ENCODE measurements around the gene PLXNA2. TPM values are rescaled to one million over a fixed set of nuclear protein-coding genes. Genes with fewer than 3 reads are reported as not detected.
A peak's percentile ranks its signal among the peaks of the same experiment; 100 is the strongest.

The PLXNA2 gene
- total and polyA plus RNA-seq, 2 of the 4 experiments (the other 2 are of a cell fraction) = 0.72 to 1.1 TPM

DNA sequence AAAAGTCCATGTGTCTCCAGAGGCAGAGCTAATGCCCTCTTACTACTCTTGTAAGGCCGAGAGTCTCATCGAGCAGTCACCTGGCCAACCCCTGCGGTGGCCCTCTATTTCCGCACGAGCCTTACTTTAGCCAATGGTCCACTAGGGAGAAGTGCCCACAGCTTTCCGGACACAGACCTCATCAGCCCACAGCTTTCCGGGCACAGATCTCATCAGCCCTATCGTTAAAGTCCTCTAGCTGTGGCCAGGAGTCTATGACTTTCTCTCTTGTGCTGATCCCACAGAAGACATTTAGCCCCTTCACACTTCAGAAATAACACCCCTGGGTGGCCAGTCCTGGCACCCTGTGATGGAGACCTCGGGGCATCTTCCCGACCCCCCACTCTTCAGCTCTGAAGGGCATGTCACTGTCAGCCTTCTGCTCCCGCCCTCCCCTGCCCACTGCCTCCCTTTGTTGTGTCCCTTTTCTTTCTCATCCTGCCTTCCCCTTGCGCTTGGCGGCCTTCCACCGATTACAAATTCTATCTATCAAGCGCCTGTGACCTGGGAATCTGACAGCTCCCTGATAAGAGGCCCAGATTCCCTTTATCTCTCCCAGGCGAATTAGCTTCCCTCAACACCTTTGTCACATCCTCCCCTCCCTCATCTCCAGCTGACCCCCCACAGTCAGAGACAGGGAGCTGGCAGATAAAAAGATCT is 161.0 kb downstream of the PLXNA2 start:
- Histone ChIP-seq H2BK15ac (ENCODE audit: low read depth, low read length) (no peak overlapping the region), H3K27me3 (ENCODE audit: control insufficient read depth, insufficient read depth, low read length) (no peaks in the 10 kb centered on the region), H2AK5ac (ENCODE audit: low read depth, low read length) (no peak overlapping the region), H3K4ac (ENCODE audit: low read depth, low read length) (no peak overlapping the region), H3K56ac (ENCODE audit: extremely low read depth, insufficient read depth, low read length) (no peak overlapping the region), H4K5ac (ENCODE audit: low read depth, low read length) (no peak overlapping the region), H4K8ac (ENCODE audit: low read depth in 2 of 2, low read length in 2 of 2) (0 out of 4 replicates have a peak overlapping the region, but pooled peaks of 1 of the 2 experiments have one; percentile 7), H3K27ac (ENCODE audit: insufficient read depth, low read length) (no peak overlapping the region), H3K9ac (ENCODE audit: low read depth, low read length) (no peak overlapping the region), H3K4me3 (ENCODE audit: insufficient read depth, low read depth, low read length) (no peak overlapping the region), H3K79me1 (ENCODE audit: low read depth in 1 of 2, low read length in 2 of 2) (no peaks in the 10 kb centered on the region), H2BK120ac (ENCODE audit: low read depth, low read length) (no peak overlapping the region), H2BK5ac (ENCODE audit: low read depth, low read length, poor library complexity, severe bottlenecking) (no peak overlapping the region), H3K4me2 (ENCODE audit: low read depth, low read length) (no peak overlapping the region), H4K91ac (ENCODE audit: insufficient read depth, low read depth, low read length) (no peak overlapping the region), H3K36me3 (ENCODE audit: control insufficient read depth, insufficient read depth, low read length) (no peaks in the 10 kb centered on the region), H3K14ac (replicated peaks; ENCODE audit: low read depth, low read length) (no peak overlapping the region), H2AFZ (replicated peaks; ENCODE audit: low read length, poor library complexity) (no peak overlapping the region), H3K23ac (ENCODE audit: low read depth, low read length) (no peak overlapping the region), H3K9me3 (ENCODE audit: control insufficient read depth, insufficient read depth, low read length) (no peaks in the 10 kb centered on the region), H3K9me1 (ENCODE audit: insufficient read depth, low read length) (no peaks in the 10 kb centered on the region), H4K20me1 (ENCODE audit: insufficient read depth, low read length) (no peaks in the 10 kb centered on the region), H3K4me1 (ENCODE audit: control insufficient read depth, insufficient read depth, low read length) (peaks cover 5% of the 10 kb centered on the region), H2BK20ac (ENCODE audit: low read depth, low read length) (no peak overlapping the region), H3K18ac (ENCODE audit: low read depth, low read length) (no peak overlapping the region), H2AK9ac (replicated peaks; ENCODE audit: low read depth, low read length, poor library complexity) (no peak overlapping the region)
- intact Hi-C loops (cut with micrococcal nuclease) (no loop called here), in situ Hi-C loops (cut with MboI; ENCODE audit: low sequenced_read_pairs) (no loop called here), dilution Hi-C loops (cut with HindIII; ENCODE audit: low sequenced_read_pairs, unreplicated experiment) (no loop called here)
- ATAC-seq (ENCODE audit: low read depth) (no peak), DNase-seq (no peak)
- ChIA-PET CTCF (no interaction called here), POLR2A (ENCODE audit: unreplicated experiment) (no interaction called here)
- WGBS, 2 experiments (ENCODE audit: extremely low coverage in 2 of 2, insufficient read length in 1 of 2) = 83% methylated on average over 6 of the region's 16 CpGs; no CpG with 5 or more reads in 1 of the 2 experiments
- BruUV-seq (replicated peaks) = no TSS peak
- TF ChIP-seq RAD21 (IDR thresholded peaks at IDR 0.05; ENCODE audit: low read length) = no peak
- TF ChIP-seq MXI1 (IDR thresholded peaks at IDR 0.05; ENCODE audit: borderline replicate concordance, low read depth, low read length) = no peak
- no peak for TF ChIP-seq MAZ (IDR thresholded peaks at IDR 0.05; ENCODE audit: borderline replicate concordance, low read depth, low read length)
- TF ChIP-seq RCOR1 (IDR thresholded peaks at IDR 0.05; ENCODE audit: insufficient replicate concordance, low read length) = no peak
- no peak for TF ChIP-seq NFE2L2 (IDR thresholded peaks at IDR 0.05; ENCODE audit: low read depth, low read length)
- TF ChIP-seq POLR2A (IDR thresholded peaks at IDR 0.05; ENCODE audit: low read depth, low read length) = no peak
- TF ChIP-seq, protein P1, sequence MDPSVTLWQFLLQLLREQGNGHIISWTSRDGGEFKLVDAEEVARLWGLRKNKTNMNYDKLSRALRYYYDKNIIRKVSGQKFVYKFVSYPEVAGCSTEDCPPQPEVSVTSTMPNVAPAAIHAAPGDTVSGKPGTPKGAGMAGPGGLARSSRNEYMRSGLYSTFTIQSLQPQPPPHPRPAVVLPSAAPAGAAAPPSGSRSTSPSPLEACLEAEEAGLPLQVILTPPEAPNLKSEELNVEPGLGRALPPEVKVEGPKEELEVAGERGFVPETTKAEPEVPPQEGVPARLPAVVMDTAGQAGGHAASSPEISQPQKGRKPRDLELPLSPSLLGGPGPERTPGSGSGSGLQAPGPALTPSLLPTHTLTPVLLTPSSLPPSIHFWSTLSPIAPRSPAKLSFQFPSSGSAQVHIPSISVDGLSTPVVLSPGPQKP (IDR thresholded peaks at IDR 0.05; ENCODE audit: borderline replicate concordance, low read depth, low read length) = no peak
- no peak for TF ChIP-seq SMC3 (IDR thresholded peaks at IDR 0.05; ENCODE audit: low read depth, low read length)
- no peak for TF ChIP-seq MAFK (IDR thresholded peaks at IDR 0.05; ENCODE audit: low read depth, low read length)
- TF ChIP-seq CHD1 (IDR thresholded peaks at IDR 0.05; ENCODE audit: low read depth, low read length) = no peak
- TF ChIP-seq, protein P2, sequence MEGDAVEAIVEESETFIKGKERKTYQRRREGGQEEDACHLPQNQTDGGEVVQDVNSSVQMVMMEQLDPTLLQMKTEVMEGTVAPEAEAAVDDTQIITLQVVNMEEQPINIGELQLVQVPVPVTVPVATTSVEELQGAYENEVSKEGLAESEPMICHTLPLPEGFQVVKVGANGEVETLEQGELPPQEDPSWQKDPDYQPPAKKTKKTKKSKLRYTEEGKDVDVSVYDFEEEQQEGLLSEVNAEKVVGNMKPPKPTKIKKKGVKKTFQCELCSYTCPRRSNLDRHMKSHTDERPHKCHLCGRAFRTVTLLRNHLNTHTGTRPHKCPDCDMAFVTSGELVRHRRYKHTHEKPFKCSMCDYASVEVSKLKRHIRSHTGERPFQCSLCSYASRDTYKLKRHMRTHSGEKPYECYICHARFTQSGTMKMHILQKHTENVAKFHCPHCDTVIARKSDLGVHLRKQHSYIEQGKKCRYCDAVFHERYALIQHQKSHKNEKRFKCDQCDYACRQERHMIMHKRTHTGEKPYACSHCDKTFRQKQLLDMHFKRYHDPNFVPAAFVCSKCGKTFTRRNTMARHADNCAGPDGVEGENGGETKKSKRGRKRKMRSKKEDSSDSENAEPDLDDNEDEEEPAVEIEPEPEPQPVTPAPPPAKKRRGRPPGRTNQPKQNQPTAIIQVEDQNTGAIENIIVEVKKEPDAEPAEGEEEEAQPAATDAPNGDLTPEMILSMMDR (conservative IDR thresholded peaks at IDR 0.05; ENCODE audit: low read depth, low read length) = no peak
